GM19452 (cell line): ENCODE results near the gene STMN1.
A peak's percentile ranks its signal among the peaks of the same experiment; 100 is the strongest.

Source experiments
- ATAC-seq: cut with Tn5 transposase; IDR thresholded peaks from one replicate; pipeline ENCODE4 v1.9.1; 2021; ENCODE audit not compliant: unreplicated experiment

STMN1 gene

DNA sequence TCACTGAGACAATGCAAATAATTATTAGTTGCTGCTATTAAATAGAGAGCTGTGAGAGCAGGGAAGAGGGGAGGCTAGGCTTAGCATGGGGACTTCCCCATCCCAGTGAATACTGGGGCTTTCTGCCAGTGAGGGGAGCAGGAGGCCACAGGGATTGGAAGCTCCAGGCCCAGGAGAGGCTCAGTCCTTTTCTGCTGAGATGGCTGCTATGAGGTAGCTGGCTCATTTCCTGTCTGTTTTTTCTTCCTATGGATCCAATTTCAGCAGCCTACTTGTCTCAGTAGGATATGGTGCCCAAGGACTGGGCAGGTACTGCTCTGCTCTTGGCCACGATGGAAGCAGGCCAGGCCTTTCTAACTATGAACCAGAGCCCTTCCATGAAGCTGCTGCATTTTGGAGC, 10.0 kb downstream of the STMN1 start:
- no peak for ATAC-seq

DNA sequence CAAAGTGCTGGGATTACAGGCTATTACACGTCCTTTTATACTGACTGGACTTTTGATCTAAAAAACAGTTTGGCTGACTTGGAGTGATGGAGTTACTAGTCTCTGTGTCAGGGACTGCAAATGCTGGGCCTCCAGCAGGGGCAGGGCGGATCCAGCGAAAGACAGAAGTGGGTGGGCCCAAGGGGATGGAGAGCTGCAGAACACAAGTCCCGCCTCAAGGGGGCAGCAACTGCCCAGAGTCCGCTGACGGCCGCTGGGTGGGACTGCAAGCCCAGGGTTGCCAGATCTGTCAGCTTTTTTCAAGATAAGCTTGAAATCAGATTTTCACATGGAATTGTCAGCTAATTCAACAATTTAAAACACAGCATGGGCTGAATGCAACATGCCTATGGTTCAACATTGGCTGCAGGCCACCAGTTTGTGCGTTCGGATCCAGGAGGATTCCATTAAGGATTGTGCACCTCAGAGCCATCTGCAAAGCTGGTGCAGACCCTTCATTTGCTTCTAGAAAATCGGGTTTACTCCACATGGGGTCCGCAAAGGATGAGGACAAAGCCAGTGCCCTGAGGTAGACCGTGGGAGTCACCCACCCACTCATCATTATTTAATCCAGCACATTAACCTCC, 10.7 kb downstream of the STMN1 start:
- ATAC-seq, result peak; percentile 83

DNA sequence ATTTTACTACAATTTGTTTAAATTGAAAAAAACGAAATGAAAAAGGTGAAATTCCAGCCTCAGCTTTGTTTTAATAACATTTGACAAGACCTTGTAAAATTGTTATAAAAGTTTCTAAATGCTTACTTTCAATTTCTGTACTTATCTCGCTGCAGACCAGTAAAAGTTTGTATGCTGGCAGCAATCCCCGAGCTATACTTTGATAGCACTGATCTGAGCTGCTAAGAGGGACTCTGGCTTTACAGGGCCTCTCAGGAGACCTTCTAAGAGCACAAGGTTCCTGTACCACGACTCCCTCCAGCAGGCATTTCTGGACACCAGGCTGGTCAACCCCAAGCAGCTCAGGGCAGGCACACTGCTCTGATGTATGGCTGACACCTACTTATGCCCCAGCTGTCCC, 13.1 kb downstream of the STMN1 start:
- ATAC-seq, result no peak

DNA sequence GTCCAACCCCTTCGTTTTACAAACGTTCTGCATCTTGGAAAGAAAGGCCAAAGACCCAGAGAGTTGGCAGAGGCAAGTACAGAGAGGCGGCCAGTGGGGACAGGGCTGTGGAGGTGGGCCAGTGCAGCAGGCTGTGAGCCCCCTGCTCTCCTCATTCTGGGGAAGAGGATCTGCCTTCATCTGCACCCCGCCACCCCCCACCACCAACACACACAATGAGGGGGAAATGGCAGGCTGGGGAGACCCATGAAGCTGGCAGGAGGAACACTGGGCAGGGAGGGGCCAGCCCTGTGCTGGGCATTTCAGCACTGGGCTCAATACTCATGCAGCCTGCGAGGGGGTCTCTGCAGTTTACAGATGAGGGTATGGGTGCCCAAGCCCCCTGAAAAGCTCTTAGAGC, 14.6 kb downstream of the STMN1 start:
- ATAC-seq, result no peak

DNA sequence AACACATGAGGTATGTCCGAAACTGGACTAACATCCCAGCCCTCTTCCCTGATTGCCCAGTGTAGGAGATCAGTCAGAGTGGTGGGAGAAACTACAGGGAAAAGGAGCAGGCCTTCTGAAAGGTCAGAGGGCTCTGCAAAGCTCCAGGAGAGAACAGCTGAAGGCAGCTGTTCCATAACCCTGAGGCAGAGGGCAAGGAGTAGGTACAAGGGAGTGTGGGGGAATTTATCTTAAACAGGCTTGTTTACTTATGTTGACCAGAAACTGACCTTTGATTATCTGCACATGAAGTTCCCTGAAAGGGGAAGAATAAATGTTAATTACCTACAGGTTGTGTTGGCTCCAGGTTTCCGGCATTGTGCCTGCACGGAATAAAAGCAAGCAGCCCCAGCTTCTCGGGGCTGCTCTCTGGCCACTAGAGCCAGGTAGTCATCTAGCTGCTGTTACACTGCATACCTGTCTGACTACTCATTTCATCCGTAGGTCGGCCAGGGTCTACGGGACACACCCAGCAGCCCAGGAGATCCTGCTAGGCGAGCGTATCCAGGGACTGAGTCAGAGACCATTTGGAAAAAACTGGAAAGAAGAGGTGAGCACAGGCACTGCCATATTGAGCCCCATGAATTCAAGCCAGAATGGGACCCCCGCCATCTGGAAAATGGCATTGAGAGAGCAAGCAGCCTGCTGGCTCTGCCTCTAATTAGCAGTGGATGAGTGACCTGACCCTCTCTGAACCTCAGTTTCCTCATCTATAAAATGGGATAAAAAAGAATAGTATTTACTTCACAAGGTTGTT, 15.8 kb downstream of the STMN1 start:
- no peak for ATAC-seq

DNA sequence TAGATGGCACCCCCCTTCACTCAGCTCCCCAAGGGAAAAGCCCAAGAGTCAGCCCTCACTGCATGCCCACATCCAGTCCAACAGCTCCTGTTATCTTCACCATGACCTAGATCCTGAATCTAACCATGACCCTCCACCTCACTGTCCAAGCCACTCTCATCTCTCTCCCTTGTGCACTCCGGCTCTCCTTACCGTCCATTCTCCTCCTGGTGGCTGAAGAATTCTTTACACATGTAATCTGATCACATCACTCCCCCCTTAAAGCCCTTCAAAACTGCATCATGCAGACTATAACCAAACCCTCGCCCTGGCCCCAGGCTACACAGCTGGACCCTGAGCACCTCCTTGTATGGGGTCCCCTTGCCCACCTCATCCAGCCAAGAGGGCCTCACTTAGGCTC, 16.7 kb downstream of the STMN1 start:
- no peak for ATAC-seq

DNA sequence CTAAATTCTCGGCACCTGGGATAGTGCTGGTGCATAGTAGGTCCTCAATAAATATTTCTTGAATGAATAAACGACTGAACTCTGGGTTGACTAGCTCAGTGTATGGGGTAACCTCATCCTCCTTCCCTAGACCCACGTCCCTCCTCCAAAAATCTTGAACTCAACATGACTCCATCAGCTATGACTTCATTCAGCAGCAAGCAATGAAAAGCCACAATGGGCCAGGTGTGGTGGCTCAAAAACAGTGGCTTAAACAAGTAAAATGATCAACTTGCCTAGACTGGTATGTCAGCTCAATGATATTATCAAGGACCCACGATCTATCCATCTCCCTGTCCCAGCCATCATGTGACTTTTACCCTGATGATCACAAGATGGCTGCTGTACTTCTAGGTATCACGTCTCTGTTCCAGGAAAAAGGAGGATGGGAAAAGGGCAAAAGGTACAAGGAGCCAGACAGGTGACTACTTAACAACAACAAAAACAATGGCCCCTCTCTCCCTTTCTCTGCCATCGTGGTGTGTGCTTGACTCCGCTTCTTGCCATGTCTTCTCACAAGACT, 17.7 kb downstream of the STMN1 start:
- no peak for ATAC-seq

DNA sequence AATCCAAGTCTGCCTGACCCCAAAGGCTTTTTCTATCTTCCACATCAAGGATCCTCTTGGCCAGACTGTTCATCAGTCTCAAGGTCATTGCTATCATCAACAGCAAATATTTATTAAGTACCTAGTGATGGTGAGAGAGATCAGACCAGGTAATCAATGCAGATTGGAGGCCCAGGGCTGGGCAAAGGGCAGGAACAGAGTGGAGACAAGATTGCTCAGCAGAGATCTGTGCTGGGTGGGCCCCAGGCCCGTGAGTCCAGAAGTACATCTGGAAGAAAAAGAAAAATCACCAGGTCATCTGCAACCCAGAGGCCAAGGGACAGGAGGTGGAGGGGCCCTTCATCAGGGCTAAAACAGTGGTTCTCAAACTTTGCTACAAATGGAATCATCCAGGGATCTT, 20.6 kb downstream of the STMN1 start:
- ATAC-seq, result no peak

DNA sequence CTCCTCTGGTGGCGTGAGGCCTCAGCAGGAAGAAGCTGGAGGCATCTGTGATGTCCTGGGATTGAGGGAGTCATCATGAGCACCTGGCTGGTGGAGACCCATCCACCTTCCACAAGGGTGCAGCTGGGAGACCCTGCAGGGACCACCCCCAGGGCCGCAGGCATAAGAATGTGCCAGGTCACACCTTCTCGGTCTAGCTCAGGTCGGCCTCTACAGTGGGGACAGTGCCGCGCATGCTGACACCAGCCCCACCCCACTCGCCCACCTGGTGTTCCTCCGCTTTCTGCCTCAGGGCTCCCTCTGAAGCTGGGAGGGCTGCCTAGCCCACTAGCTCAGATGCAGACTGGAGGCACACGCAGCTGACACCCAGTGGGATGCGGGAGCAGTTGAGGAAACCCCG, 25.0 kb downstream of the STMN1 start:
- ATAC-seq, result no peak

DNA sequence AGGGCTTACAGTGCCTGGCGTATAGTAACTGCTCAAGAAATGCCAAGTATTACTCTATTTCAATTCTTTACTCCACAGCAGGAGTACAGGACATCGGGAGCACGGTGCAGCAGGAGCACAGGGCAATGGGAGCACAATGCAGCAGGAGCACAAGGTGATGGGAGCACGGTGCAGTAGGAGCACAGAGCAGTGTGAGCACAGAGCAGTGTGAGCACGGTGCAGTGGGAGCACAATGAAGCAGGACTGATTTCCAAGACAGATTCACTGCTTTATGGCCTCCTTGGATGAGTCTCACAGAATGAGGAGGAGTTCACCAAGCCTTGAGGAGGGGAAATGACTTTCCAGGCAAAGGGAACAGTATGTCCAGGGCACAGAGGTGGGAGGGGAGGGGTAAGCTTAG, 25.7 kb downstream of the STMN1 start:
- no peak for ATAC-seq

DNA sequence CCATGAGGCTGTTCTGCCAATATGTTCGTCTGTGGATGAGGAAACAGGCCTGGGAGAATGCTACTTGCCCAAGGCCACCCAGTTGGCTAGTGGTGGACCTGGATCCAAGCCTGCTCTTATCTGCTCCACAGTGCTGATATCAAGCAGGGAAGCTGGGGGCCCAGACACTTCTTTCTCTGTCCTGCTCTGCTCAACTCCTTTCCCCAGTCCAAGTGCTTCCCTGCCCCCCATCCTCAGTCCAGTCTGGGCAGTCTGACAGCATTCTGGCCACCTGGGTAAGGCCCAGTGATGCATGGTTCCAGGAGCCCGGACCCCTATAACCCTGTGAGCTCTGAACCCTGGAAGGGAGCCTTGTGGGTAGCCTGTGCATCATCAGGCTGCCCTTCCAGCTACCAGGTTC, 26.5 kb downstream of the STMN1 start:
- ATAC-seq, result no peak

DNA sequence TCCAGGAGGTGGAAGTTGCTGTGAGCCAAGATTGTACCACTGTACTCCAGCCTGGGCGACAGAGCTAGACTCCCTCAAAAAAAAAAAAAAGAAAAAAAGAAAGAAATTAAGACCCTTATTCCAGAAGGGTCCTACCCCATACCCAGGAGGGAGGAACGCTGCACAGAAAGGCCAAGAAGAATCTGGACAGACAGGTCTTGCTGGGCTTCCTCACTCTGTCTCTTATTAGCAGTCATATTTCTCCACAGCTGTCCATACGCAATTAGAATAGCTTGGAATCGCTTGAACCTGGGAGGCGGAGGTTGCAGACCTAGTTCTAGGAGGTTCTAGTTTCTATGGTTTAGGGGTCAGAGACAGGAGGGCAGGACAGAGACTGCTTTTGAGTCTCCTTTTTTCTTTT, 27.5 kb downstream of the STMN1 start:
- ATAC-seq, result no peak

DNA sequence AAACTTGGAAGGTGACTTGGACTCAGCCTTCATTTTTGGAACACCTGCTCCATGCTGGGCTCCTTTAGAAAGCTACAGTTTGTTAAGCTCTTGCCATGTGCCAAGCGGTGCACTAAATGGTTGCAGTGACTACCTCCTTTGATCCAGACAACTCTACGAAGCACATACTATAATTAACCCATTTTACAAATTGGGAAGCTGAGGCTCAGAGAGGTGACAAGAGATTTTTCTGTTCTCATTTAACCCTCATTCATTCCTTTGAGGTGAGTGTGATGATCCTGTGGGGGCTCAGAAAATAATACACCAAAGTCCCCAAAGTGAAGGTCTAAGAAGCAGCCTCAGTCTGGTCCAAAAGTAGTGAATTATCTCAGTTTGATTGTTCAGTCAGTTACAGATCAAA, 29.1 kb downstream of the STMN1 start:
- ATAC-seq, result no peak

DNA sequence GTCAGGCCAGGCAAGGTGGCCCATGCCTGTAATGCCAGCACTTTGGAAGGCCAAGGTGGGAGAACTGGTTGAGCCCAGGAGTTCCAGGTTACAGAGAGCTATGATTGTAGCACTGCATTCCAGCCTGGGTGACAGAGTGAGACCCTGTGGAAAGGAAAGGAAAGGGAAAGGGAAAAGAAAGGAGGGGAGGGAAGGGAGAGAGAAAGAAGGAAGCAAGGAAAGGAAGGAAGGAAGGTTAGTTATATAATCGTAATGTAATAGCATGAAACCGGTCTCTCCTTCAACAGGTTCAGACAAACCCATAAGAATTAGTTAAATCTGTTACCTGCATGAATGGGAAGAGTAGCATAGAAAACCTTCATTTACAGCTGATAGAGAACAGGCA, 29.5 kb downstream of the STMN1 start:
- ATAC-seq, result no peak

DNA sequence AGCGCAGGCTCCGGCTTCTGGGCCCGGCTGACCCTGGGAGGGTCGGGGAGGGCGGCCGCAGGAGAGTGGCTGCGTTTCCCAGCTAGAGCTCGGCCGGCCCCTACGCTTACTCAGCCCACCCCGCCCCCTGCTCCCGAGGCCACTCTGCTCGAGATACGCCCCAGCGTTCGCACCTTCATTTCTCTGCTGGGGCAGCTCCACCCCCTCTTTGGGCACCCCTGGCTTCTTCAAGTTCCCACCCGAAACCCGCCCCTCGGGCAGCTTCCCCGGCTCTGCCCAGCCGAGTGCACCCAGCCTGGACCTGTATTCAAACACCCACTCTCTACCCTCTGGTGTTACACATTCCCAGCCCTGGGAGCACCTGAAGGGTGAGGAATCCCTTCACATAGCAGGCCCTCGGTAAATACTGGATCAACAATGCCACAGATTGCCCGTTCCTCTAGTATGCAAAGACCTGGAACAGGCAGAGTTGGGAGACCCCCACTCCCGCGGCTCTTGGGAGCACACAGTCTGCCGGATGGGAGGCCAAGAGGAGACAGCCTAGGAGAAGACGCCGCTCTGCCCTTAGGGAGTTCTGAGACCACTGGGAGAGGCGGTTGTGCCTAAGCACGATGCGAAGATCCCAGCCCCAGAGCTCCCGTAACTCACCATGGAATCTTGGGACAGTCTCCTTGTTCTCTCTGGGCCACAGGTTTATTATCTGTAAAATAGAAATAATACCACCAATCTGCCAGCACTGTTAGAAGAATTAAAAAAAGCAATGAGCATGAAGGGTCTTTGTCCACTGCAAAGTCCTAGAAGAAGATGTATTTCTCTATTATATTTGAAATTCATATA, 30.1 kb downstream of the STMN1 start:
- ATAC-seq, result peak; percentile 20

DNA sequence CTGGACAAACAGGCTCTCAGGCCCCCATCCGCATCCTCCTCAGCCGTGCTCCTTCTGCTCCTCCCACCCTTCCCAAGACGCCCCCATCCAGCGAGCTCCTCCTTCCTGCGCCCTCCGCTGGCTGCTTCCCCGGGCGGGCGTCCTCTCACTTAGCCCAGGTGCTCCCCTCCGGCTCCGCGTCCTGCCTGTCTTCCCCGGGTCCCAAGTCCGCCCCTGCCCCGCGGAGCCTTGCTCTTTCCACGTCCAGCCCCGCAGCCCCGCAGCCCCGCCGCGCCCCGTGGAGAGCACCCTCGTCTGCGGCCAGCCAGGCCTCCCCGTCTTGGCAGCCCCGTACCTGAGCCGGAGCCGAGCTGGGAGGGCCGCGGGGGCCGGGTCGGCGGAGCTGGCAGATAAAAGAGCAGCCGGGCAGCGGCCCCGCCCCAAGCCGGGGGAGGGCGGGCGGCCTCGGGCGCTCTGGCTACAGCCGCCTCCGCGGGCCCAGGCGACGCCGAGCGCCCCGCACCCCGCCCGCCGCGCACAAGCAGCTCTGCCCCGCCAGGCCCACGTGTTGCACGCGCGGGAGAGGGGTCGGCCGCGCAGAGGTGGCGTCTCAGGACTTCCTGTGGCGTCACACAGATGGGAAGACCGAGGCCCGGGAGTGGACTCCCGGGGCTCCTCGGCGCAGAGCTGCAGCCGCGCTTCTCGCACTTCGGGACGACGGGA, 30.9 kb downstream of the STMN1 start, which contains the start of gene PAQR7:
PAQR7 (minus strand) TSS at position 555 of the 702 bp plus-strand sequence. CDS start 11,869 bp downstream, outside the sequence.
- peak; percentile 53 for ATAC-seq

DNA sequence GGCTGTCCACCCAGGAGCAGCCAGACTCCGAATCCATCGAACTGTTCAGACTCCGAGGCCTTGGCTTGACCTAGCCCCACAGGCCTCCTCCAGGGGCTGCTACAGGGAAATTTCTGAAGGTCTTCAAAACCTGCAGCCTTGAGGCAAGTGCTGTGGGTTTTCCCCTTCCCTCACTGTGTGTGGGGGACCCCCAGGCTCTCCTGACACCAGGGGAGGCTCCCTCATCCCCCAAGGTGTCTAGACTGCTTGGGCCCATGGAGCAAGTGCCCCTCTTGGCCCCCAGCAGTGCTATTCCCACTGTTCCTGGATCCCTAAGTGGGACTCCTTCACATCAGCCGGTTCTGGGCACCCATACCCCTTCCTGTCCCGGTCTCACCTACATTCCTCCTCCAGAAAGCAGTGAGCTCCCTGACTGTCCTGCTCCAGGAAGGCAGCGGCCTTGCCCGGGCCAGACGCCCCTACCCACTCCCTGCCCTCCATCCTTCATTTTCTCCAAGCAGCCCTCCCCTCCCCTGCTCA, 31.5 kb downstream of the STMN1 start:
- no peak for ATAC-seq

DNA sequence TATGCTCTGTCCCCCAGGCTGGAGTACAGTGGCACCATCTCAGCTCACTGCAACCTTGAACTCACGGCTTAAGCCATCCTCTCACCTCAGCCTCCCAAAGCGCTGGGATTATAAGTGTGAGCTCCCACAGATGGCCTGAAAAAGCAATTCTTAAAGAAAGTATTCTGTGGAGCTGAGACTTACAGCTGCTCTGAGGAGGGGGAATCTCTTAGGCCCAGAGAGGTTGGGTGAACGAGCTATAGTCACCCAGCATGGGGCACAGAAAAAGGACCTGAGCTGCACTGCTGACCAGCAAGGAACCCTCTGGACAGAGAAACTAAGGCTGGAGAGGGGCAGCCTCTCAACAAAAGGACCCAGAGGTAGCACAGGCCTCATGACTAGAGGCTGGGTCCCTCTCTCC, 32.0 kb downstream of the STMN1 start:
- ATAC-seq, result no peak

DNA sequence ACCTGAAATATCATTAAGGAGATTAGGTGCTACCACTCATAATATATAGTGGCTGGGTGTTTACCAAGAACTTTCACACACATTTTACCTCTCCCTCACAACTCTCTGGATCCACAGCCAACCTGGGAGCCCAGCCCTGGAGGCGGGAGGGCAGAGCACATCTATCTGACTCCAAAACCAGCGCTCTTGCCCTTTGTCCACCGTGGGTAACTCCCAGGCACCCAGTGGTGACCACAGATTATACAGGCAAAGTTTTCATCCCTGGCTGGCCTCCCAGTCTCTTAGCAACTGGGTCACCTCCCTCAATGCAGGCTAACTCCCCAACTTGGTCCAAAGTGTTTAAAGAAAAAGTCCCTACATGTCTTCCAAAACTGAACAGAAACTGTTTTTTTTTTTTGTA, 33.1 kb downstream of the STMN1 start:
- no peak for ATAC-seq

DNA sequence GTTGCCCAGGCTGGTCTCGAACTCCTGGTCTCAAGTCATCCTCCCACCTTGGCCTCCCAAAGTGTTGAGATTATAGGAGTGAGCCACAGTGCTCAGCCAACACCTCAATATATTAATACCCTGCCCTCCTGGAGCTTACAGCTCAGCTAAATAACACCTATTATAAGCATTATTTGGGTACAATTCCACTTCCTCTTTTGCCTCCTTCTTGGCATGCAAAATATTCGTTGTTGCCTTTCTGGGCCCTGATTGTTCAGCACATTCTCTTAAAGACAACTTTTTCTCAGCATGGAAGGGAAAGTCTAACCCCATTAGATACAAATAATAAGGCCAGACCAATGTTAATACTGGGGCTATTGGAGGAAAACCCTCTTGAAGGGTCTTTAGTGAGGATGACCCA, 33.5 kb downstream of the STMN1 start:
- no peak for ATAC-seq
